Uterus (tissue), 2 donors: ENCODE results near the gene SLC66A2.

ENCODE experiments used
- CTCF ChIP-seq, 4 experiments: fragments of 200-600 bp in 2 of 4; fragments of 450-650 bp in 2 of 4; sonication (generic) in 2 of 4; IDR thresholded peaks; one replicate each; pipeline ENCODE4 v1.5.1; 2016 to 2019; ENCODE audit warnings: antibody characterized with exemption in 4 of 4, mild to moderate bottlenecking in 2 of 4, moderate library complexity in 1 of 4
- POLR2A ChIP-seq, 2 donors: fragments of 450-650 bp; IDR thresholded peaks; one replicate each; pipeline ENCODE4 v1.6.1; 2016; ENCODE audit warnings: antibody characterized with exemption in 2 of 2, mild to moderate bottlenecking in 1 of 2, moderate library complexity in 1 of 2

- TF ChIP-seq CTCF (IDR thresholded peaks at IDR 0.05): no peak
- TF ChIP-seq POLR2A (IDR thresholded peaks at IDR 0.05): peak; percentile 38 to 78
Measured at GRCh38 chr18:79988451-79989194, 37.2 kb upstream of the SLC66A2 start, which contains the start of gene TXNL4A.
